Activated naive CD4-positive, alpha-beta T cell (primary cell): Measurements from ENCODE around the gene SLC29A1.
"Not testable (repeated sequence)": the region's sequence is repeated elsewhere in the genome, so short reads cannot be mapped to it uniquely, and the experiment has no call there.

Experiments
- DNase-seq, 4 experiments: peaks; one replicate each; lab custom pipeline; 2025; lab: John Stamatoyannopoulos, UW

SLC29A1 gene

GRCh38 chr6:44194326-44194725 is 29.1 kb upstream of the SLC29A1 start:
- no peak for DNase-seq

- not testable (repeated sequence) for DNase-seq
Observed at GRCh38 chr6:44196351-44196750, 27.0 kb upstream of the SLC29A1 start.

GRCh38 chr6:44198684-44199083 is 24.7 kb upstream of the SLC29A1 start:
- DNase-seq, result no peak

GRCh38 chr6:44199883-44200282 is 23.5 kb upstream of the SLC29A1 start:
- no peak for DNase-seq

- no peak for DNase-seq
Observed at GRCh38 chr6:44201200-44201599, 22.2 kb upstream of the SLC29A1 start.

- no peak for DNase-seq
Observed at GRCh38 chr6:44201638-44202303, 21.6 kb upstream of the SLC29A1 start.

GRCh38 chr6:44202332-44202971 is 20.9 kb upstream of the SLC29A1 start:
- no peak for DNase-seq

- DNase-seq, result no peak
Observed at GRCh38 chr6:44202972-44203750, 20.2 kb upstream of the SLC29A1 start.

GRCh38 chr6:44203955-44204354 is 19.4 kb upstream of the SLC29A1 start:
- DNase-seq, result no peak

- no peak for DNase-seq
Observed at GRCh38 chr6:44207966-44208365, 15.4 kb upstream of the SLC29A1 start.

GRCh38 chr6:44211284-44211683 is 12.1 kb upstream of the SLC29A1 start:
- DNase-seq, result no peak

GRCh38 chr6:44214307-44214706 is 9.1 kb upstream of the SLC29A1 start:
- no peak for DNase-seq

GRCh38 chr6:44216677-44217331 is 6.6 kb upstream of the SLC29A1 start, which contains the start of gene MYMX:
Gene MYMX, plus strand, starts transcription at chr6:44216926. Its CDS starts 546 bp downstream, at chr6:44217472.
- no peak for DNase-seq

GRCh38 chr6:44217332-44218143 is 5.9 kb upstream of the SLC29A1 start:
- no peak for DNase-seq

GRCh38 chr6:44219053-44219814 is 4.2 kb upstream of the SLC29A1 start:
- peak in 1 of 4 experiments; percentile 5 for DNase-seq

- no peak for DNase-seq
Observed at GRCh38 chr6:44219815-44220784, 3.3 kb upstream of the SLC29A1 start.

GRCh38 chr6:44220913-44221290 is 2.5 kb upstream of the SLC29A1 start:
- DNase-seq, result no peak

- peak in 3 of 4 experiments; percentile 37 to 64 (median 64) for DNase-seq
Observed at GRCh38 chr6:44221291-44221960, 2.0 kb upstream of the SLC29A1 start.

- no peak for DNase-seq
Observed at GRCh38 chr6:44221961-44222335, 1.4 kb upstream of the SLC29A1 start.
